ENCODE results near the gene SLC35B2.

Gene SLC35B2

GRCh38 chr6:44268095-44268628 is 10.8 kb upstream of the SLC35B2 start:
- Mint-ChIP-seq H3K36me3 (peaks cover 8% of the 10 kb centered on the region), H3K4me3 (no peak overlapping the region), H3K27me3 (peaks cover 60% of the 10 kb centered on the region), H3K9me3 (no peaks in the 10 kb centered on the region), H3K27ac (no peak overlapping the region), H3K4me1 (peaks cover 49% of the 10 kb centered on the region)
- DNase-seq = peak; percentile 77
- CTCF ChIA-PET = interaction anchor here (0.7 to 6.7 kb wide), 30 partner anchors 9 to 232 kb away, joined by 3 to 105 read pairs (median 4); partner anchors contain the start of genes AARS2, SLC35B2 and SPATS1

GRCh38 chr6:44267252-44267651 is 9.9 kb upstream of the SLC35B2 start:
- H3K4me1 Mint-ChIP-seq = peaks cover 58% of the 10 kb centered on the region

GRCh38 chr6:44266347-44266746 is 9.0 kb upstream of the SLC35B2 start:
- Mint-ChIP-seq H3K4me3 (peak overlapping the region; percentile 85), H3K9me3 (no peaks in the 10 kb centered on the region), H3K36me3 (peaks cover 9% of the 10 kb centered on the region), H3K4me1 (peaks cover 62% of the 10 kb centered on the region), H3K27ac (no peak overlapping the region), H3K27me3 (peaks cover 42% of the 10 kb centered on the region)
- CTCF ChIA-PET = interaction anchor here (0.7 to 6.7 kb wide), 11 partner anchors 32 to 1164 kb away, joined by 3 to 105 read pairs (median 4); partner anchors contain the start of genes AARS2 and SPATS1
- no peak for DNase-seq

More at GRCh38 chr6:44267252-44267651, 9.9 kb upstream of the SLC35B2 start:
- CTCF ChIA-PET = interaction anchor here (0.7 to 6.7 kb wide), 19 partner anchors 10 to 1165 kb away, joined by 3 to 105 read pairs (median 4); partner anchors contain the start of genes AARS2 and SPATS1
- Mint-ChIP-seq H3K27ac (no peak overlapping the region), H3K9me3 (no peaks in the 10 kb centered on the region), H3K36me3 (peaks cover 9% of the 10 kb centered on the region), H3K27me3 (peaks cover 51% of the 10 kb centered on the region), H3K4me3 (no peak overlapping the region)
- no peak for DNase-seq

GRCh38 chr6:44265722-44266233 is 8.4 kb upstream of the SLC35B2 start:
- Mint-ChIP-seq H3K27me3 (peaks cover 36% of the 10 kb centered on the region), H3K27ac (peak overlapping the region; percentile 83), H3K4me3 (peak overlapping the region; percentile 85), H3K36me3 (peaks cover 13% of the 10 kb centered on the region), H3K9me3 (no peaks in the 10 kb centered on the region), H3K4me1 (peaks cover 62% of the 10 kb centered on the region)
- CTCF ChIA-PET = interaction anchor here (2.1 to 6.7 kb wide), 3 partner anchors 32 to 72 kb away, joined by 5 to 105 read pairs (median 83); no protein-coding TSS in a partner anchor
- DNase-seq = no peak

- H3K4me3 Mint-ChIP-seq = peak within 1 kb of the TSS; percentile 85
- peaks cover 13% of the 10 kb centered on the region for H3K36me3 Mint-ChIP-seq
- H3K4me1 Mint-ChIP-seq = peaks cover 62% of the 10 kb centered on the region
- CTCF ChIA-PET = interaction anchor here (0.8 to 4.1 kb wide), 9 partner anchors 13 to 92 kb away, joined by 3 to 105 read pairs (median 4); partner anchors contain the start of genes AARS2 and SLC29A1
- H3K27ac Mint-ChIP-seq = peak within 1 kb of the TSS; percentile 93
- peaks cover 33% of the 10 kb centered on the region for H3K27me3 Mint-ChIP-seq
- peak; percentile 94 for DNase-seq
- H3K9me3 Mint-ChIP-seq = no peaks in the 10 kb centered on the region
Measured at GRCh38 chr6:44265007-44265721, 7.8 kb upstream of the SLC35B2 start, which contains the start of gene NFKBIE. TSS of gene NFKBIE (minus strand) at chr6:44265551. CDS start at chr6:44265346, 205 bp downstream.

- peak overlapping the region; percentile 85 for H3K4me3 Mint-ChIP-seq
Measured at GRCh38 chr6:44264154-44265006, 7.1 kb upstream of the SLC35B2 start.

GRCh38 chr6:44263354-44264100 is 6.2 kb upstream of the SLC35B2 start:
- DNase-seq = peak; percentile 50

More at GRCh38 chr6:44264154-44265006, 7.1 kb upstream of the SLC35B2 start:
- H3K4me1 Mint-ChIP-seq = peaks cover 54% of the 10 kb centered on the region
- H3K27ac Mint-ChIP-seq = peak overlapping the region; percentile 93
- CTCF ChIA-PET = interaction anchor here (0.8 to 1.4 kb wide), 10 partner anchors 11 to 91 kb away, joined by 3 to 5 read pairs (median 4); partner anchors contain the start of genes AARS2 and SLC29A1
- peak; percentile 62 for DNase-seq
- H3K9me3 Mint-ChIP-seq = no peaks in the 10 kb centered on the region
- peaks cover 13% of the 10 kb centered on the region for H3K36me3 Mint-ChIP-seq
- peaks cover 25% of the 10 kb centered on the region for H3K27me3 Mint-ChIP-seq

GRCh38 chr6:44262467-44263353 is 5.4 kb upstream of the SLC35B2 start:
- CTCF ChIA-PET = interaction anchor here (1.1 to 2.5 kb wide), 3 partner anchors 9 to 73 kb away, joined by 4 to 10 read pairs (median 4); no protein-coding TSS in a partner anchor
- no peak for DNase-seq
- Mint-ChIP-seq H3K9me3 (no peaks in the 10 kb centered on the region), H3K4me1 (peaks cover 61% of the 10 kb centered on the region), H3K36me3 (peaks cover 22% of the 10 kb centered on the region), H3K27me3 (peaks cover 10% of the 10 kb centered on the region), H3K4me3 (peak overlapping the region; percentile 85), H3K27ac (peak overlapping the region; percentile 93)

More at GRCh38 chr6:44263354-44264100, 6.2 kb upstream of the SLC35B2 start:
- Mint-ChIP-seq H3K4me3 (peak overlapping the region; percentile 85), H3K9me3 (no peaks in the 10 kb centered on the region), H3K27ac (peak overlapping the region; percentile 93), H3K36me3 (peaks cover 19% of the 10 kb centered on the region), H3K27me3 (peaks cover 17% of the 10 kb centered on the region), H3K4me1 (peaks cover 56% of the 10 kb centered on the region)
- CTCF ChIA-PET = interaction anchor here (1.1 to 2.5 kb wide), 5 partner anchors 10 to 77 kb away, joined by 3 to 10 read pairs (median 4); partner anchors contain the start of gene SLC29A1

GRCh38 chr6:44261581-44261980 is 4.3 kb upstream of the SLC35B2 start:
- no peak overlapping the region for H3K4me3 Mint-ChIP-seq
- CTCF ChIA-PET = interaction anchor here (1.0 to 2.5 kb wide), 5 partner anchors 8 to 165 kb away, joined by 3 to 10 read pairs (median 4); no protein-coding TSS in a partner anchor
- peaks cover 58% of the 10 kb centered on the region for H3K4me1 Mint-ChIP-seq
- H3K27me3 Mint-ChIP-seq = peaks cover 3% of the 10 kb centered on the region
- H3K9me3 Mint-ChIP-seq = no peaks in the 10 kb centered on the region
- no peak for DNase-seq
- H3K36me3 Mint-ChIP-seq = peaks cover 22% of the 10 kb centered on the region
- H3K27ac Mint-ChIP-seq = no peak overlapping the region

- Mint-ChIP-seq H3K9me3 (no peaks in the 10 kb centered on the region), H3K27me3 (no peaks in the 10 kb centered on the region), H3K27ac (peak overlapping the region; percentile 0), H3K4me3 (no peak overlapping the region), H3K36me3 (peaks cover 28% of the 10 kb centered on the region), H3K4me1 (peaks cover 59% of the 10 kb centered on the region)
- DNase-seq = no peak
- CTCF ChIA-PET = interaction anchor here (1.0 kb wide), 1 partner anchor 9 kb away, joined by 4 read pairs; no protein-coding TSS in a partner anchor
Measured at GRCh38 chr6:44260451-44261297, 3.3 kb upstream of the SLC35B2 start.

- Mint-ChIP-seq H3K9me3 (no peaks in the 10 kb centered on the region), H3K4me1 (peaks cover 63% of the 10 kb centered on the region), H3K36me3 (peaks cover 33% of the 10 kb centered on the region), H3K27ac (no peak overlapping the region), H3K27me3 (no peaks in the 10 kb centered on the region), H3K4me3 (no peak overlapping the region)
- CTCF ChIA-PET = no interaction called here
- DNase-seq = no peak
Measured at GRCh38 chr6:44260011-44260410, 2.7 kb upstream of the SLC35B2 start.
